NCI-H345 treated with DMSO at 0.1 percent for 48 hours (cell line): ENCODE measurements around the gene RFX3.
A peak's percentile ranks its signal among the peaks of the same experiment; 100 is the strongest.

Source experiments
- DNase-seq: peaks from one replicate; lab custom pipeline; 2025; ENCODE audit not compliant: unreplicated experiment; lab: John Stamatoyannopoulos, UW

The RFX3 gene

GRCh38 chr9:3525836-3526164 lies at the start of gene RFX3:
RFX3 (minus strand) TSS chr9:3526001; CDS start chr9:3395588, 130,413 bp downstream.
- DNase-seq = peak; percentile 68

- no peak for DNase-seq
Observed at GRCh38 chr9:3571500-3571899, 45.7 kb upstream of the RFX3 start.

GRCh38 chr9:3569529-3569928 lies 43.7 kb upstream of the RFX3 start:
- no peak for DNase-seq

GRCh38 chr9:3567988-3568387 lies 42.2 kb upstream of the RFX3 start:
- DNase-seq = no peak

- DNase-seq = no peak
Observed at GRCh38 chr9:3553076-3553765, 27.4 kb upstream of the RFX3 start.

- DNase-seq = no peak
Observed at GRCh38 chr9:3549225-3549624, 23.4 kb upstream of the RFX3 start.

- no peak for DNase-seq
Observed at GRCh38 chr9:3548648-3549047, 22.8 kb upstream of the RFX3 start.

- no peak for DNase-seq
Observed at GRCh38 chr9:3541206-3541605, 15.4 kb upstream of the RFX3 start.

- DNase-seq = no peak
Observed at GRCh38 chr9:3534614-3535404, 9.0 kb upstream of the RFX3 start.

- DNase-seq = no peak
Observed at GRCh38 chr9:3532158-3532557, 6.4 kb upstream of the RFX3 start.

- DNase-seq = no peak
Observed at GRCh38 chr9:3528451-3528850, 2.6 kb upstream of the RFX3 start.

- peak; percentile 76 for DNase-seq
Observed at GRCh38 chr9:3526997-3527940, 1.5 kb upstream of the RFX3 start.

GRCh38 chr9:3526165-3526996 lies 580 bp upstream of the RFX3 start:
- DNase-seq = peak; percentile 76

- DNase-seq = no peak
Observed at GRCh38 chr9:3525096-3525835, 535 bp downstream of the RFX3 start.

- no peak for DNase-seq
Observed at GRCh38 chr9:3521966-3522365, 3.8 kb downstream of the RFX3 start.

GRCh38 chr9:3520564-3520963 lies 5.2 kb downstream of the RFX3 start:
- DNase-seq = no peak

- DNase-seq = no peak
Observed at GRCh38 chr9:3517377-3518048, 8.3 kb downstream of the RFX3 start.

- no peak for DNase-seq
Observed at GRCh38 chr9:3516667-3517330, 9.0 kb downstream of the RFX3 start.

GRCh38 chr9:3515405-3515804 lies 10.4 kb downstream of the RFX3 start:
- no peak for DNase-seq
